ENCODE data around the gene MYO1D. TPM values are rescaled to one million over a fixed set of nuclear protein-coding genes. Genes with fewer than 3 reads are reported as not detected.

MYO1D gene
- total RNA-seq, 2 experiments from 2014 or later = 0.09 to 0.89 TPM

- intact Hi-C loops (cut with micrococcal nuclease; ENCODE audit: unreplicated experiment) = loop anchor here (2.0 kb wide), 1 partner anchor 31 kb away; the partner anchor contains the start of gene CDK5R1
- TF ChIP-seq, protein P1, sequence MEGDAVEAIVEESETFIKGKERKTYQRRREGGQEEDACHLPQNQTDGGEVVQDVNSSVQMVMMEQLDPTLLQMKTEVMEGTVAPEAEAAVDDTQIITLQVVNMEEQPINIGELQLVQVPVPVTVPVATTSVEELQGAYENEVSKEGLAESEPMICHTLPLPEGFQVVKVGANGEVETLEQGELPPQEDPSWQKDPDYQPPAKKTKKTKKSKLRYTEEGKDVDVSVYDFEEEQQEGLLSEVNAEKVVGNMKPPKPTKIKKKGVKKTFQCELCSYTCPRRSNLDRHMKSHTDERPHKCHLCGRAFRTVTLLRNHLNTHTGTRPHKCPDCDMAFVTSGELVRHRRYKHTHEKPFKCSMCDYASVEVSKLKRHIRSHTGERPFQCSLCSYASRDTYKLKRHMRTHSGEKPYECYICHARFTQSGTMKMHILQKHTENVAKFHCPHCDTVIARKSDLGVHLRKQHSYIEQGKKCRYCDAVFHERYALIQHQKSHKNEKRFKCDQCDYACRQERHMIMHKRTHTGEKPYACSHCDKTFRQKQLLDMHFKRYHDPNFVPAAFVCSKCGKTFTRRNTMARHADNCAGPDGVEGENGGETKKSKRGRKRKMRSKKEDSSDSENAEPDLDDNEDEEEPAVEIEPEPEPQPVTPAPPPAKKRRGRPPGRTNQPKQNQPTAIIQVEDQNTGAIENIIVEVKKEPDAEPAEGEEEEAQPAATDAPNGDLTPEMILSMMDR (conservative IDR thresholded peaks at IDR 0.05; ENCODE audit: low read length) = no peak
- no peak for TF ChIP-seq EZH2phosphoT487 (IDR thresholded peaks at IDR 0.05; ENCODE audit: borderline replicate concordance, low read depth, low read length)
- H3K4me3 ChIP-seq (ENCODE audit: low read depth, low read length, poor library complexity, severe bottlenecking) = no peak overlapping the region
- ChIA-PET POLR2A (interaction anchor here (0.6 kb wide), 1 partner anchor 27 kb away, joined by 3 read pairs; no protein-coding TSS in a partner anchor), CTCF (ENCODE audit: unreplicated experiment) (no interaction called here)
- H3K79me2 ChIP-seq (ENCODE audit: insufficient read depth, low read depth, low read length) = no peaks in the 10 kb centered on the region
- no peak overlapping the region for H2AFZ ChIP-seq (ENCODE audit: low read length)
- no peaks in the 10 kb centered on the region for H3K9me3 ChIP-seq (ENCODE audit: low read length)
- peaks cover 31% of the 10 kb centered on the region for H3K4me1 ChIP-seq (ENCODE audit: insufficient read depth, low read length, poor library complexity, severe bottlenecking)
- no peak for DNase-seq (ENCODE audit: low spot score)
- no peaks in the 10 kb centered on the region for H4K20me1 ChIP-seq (ENCODE audit: insufficient read depth, low read length)
- BruUV-seq (replicated peaks) = no TSS peak
- no peak overlapping the region for H3K27ac ChIP-seq (ENCODE audit: low read depth, low read length, poor library complexity, severe bottlenecking)
- H3K9me2 ChIP-seq (ENCODE audit: insufficient read depth, low read length) = no peaks in the 10 kb centered on the region
- no peaks in the 10 kb centered on the region for H3K36me3 ChIP-seq (ENCODE audit: insufficient read depth, low read length)
- no peak overlapping the region for H3K4me2 ChIP-seq (ENCODE audit: low read length)
These were observed 358.9 kb downstream of the MYO1D start for GRCh38 chr17:32517982-32518381.

GRCh38 chr17:32516940-32517701 is 359.8 kb downstream of the MYO1D start:
- no peaks in the 10 kb centered on the region for H3K79me2 ChIP-seq (ENCODE audit: insufficient read depth, low read depth, low read length)

More at GRCh38 chr17:32516940-32517701, 359.8 kb downstream of the MYO1D start:
- Histone ChIP-seq H3K27ac (ENCODE audit: low read depth, low read length, poor library complexity, severe bottlenecking) (no peak overlapping the region), H3K4me2 (ENCODE audit: low read length) (no peak overlapping the region), H3K36me3 (ENCODE audit: insufficient read depth, low read length) (no peaks in the 10 kb centered on the region), H3K4me3 (ENCODE audit: low read depth, low read length, poor library complexity, severe bottlenecking) (no peak overlapping the region), H4K20me1 (ENCODE audit: insufficient read depth, low read length) (no peaks in the 10 kb centered on the region), H3K9me3 (ENCODE audit: low read length) (no peaks in the 10 kb centered on the region), H3K9me2 (ENCODE audit: insufficient read depth, low read length) (no peaks in the 10 kb centered on the region), H2AFZ (ENCODE audit: low read length) (no peak overlapping the region), H3K4me1 (ENCODE audit: insufficient read depth, low read length, poor library complexity, severe bottlenecking) (peaks cover 22% of the 10 kb centered on the region)
- no peak for DNase-seq (ENCODE audit: low spot score)
- intact Hi-C loops (cut with micrococcal nuclease; ENCODE audit: unreplicated experiment) = no loop called here
- CTCF ChIA-PET (ENCODE audit: unreplicated experiment) = no interaction called here
- POLR2A ChIA-PET = interaction anchor here (0.6 to 0.9 kb wide), 2 partner anchors 9 to 28 kb away, joined by 3 read pairs; no protein-coding TSS in a partner anchor
- BruUV-seq (replicated peaks) = no TSS peak
- no peak for TF ChIP-seq EZH2phosphoT487 (IDR thresholded peaks at IDR 0.05; ENCODE audit: borderline replicate concordance, low read depth, low read length)
- TF ChIP-seq, protein P1 (conservative IDR thresholded peaks at IDR 0.05; ENCODE audit: low read length) = no peak
